Muscle of back (tissue), 11 donors: Measurements from ENCODE around the gene BBLN. TPM values are rescaled to one million over a fixed set of nuclear protein-coding genes. Genes with fewer than 3 reads are reported as not detected.

Experiments used
- DNase-seq, 3 donors: peaks; one replicate each; pipeline versions ENCODE4 v3.0.0 to v3.0.0-alpha.2; 2013
- polyA plus RNA-seq, 10 donors: library from polyadenylated mRNA; unstranded; fragments of 120-200 nt; gene quantifications; one replicate each; pipeline ENCODE4 v1.2.1, GENCODE V29; 2013; ENCODE audit not compliant: insufficient read length in 10 of 10

The BBLN gene
- polyA plus RNA-seq, 10 donors: 19.9 to 33.8 (median 26.3) TPM

GRCh38 chr9:128187361-128187760, 27.3 kb downstream of the BBLN start:
- no peak for DNase-seq

- no peak for DNase-seq
These were observed 28.1 kb downstream of the BBLN start for GRCh38 chr9:128188209-128188608.

GRCh38 chr9:128190013-128190412, 29.9 kb downstream of the BBLN start:
- DNase-seq: no peak

- peak in 1 of 3 donors; percentile 73 for DNase-seq
These were observed 30.7 kb downstream of the BBLN start for GRCh38 chr9:128190516-128191405.

GRCh38 chr9:128191406-128192046, 31.5 kb downstream of the BBLN start, which contains the start of gene CIZ1:
Gene CIZ1 (minus strand): TSS chr9:128191572. CDS start chr9:128190857, 715 bp downstream.
- peak; percentile 78 to 94 (median 88) for DNase-seq

- peak; percentile 83 to 90 (median 84) for DNase-seq
These were observed 32.7 kb downstream of the BBLN start for GRCh38 chr9:128192601-128193371.

- DNase-seq: no peak
These were observed 33.5 kb downstream of the BBLN start for GRCh38 chr9:128193469-128194096.

GRCh38 chr9:128201441-128202369, 41.6 kb downstream of the BBLN start:
- DNase-seq: no peak

- no peak for DNase-seq
These were observed 42.6 kb downstream of the BBLN start for GRCh38 chr9:128202648-128203023.

GRCh38 chr9:128203024-128203706, 43.1 kb downstream of the BBLN start, which contains the start of gene DNM1:
Gene DNM1 (plus strand): TSS chr9:128203379. CDS start chr9:128203471, 92 bp downstream.
- DNase-seq: peak; percentile 60 to 87 (median 79)

- DNase-seq: peak; percentile 20 to 81 (median 42)
These were observed 43.9 kb downstream of the BBLN start for GRCh38 chr9:128203707-128204551.

- DNase-seq: no peak
These were observed 44.8 kb downstream of the BBLN start for GRCh38 chr9:128204858-128205257.

- DNase-seq: no peak
These were observed 45.4 kb downstream of the BBLN start for GRCh38 chr9:128205296-128205944.

GRCh38 chr9:128206484-128206883, 46.4 kb downstream of the BBLN start:
- no peak for DNase-seq

GRCh38 chr9:128206916-128207910, 47.1 kb downstream of the BBLN start:
- DNase-seq: no peak

GRCh38 chr9:128208386-128208785, 48.3 kb downstream of the BBLN start:
- DNase-seq: no peak
